Stimulated activated CD8-positive, alpha-beta memory T cell treated with anti-CD3 and anti-CD28 coated beads, Interleukin-15, amount 100 ng/mL, for 1 hour (primary cell): ENCODE data around the gene MUC2.
"Not testable (repeated sequence)": the region's sequence is repeated elsewhere in the genome, so short reads cannot be mapped to it uniquely, and the experiment has no call there.

Experiments
- DNase-seq: peaks from one replicate; pipeline ENCODE4 v3.0.0-alpha.2; 2020; ENCODE audit warnings: low read depth

The MUC2 gene

GRCh38 chr11:1106387-1106786 is 31.7 kb downstream of the MUC2 start:
- no peak for DNase-seq

DNA sequence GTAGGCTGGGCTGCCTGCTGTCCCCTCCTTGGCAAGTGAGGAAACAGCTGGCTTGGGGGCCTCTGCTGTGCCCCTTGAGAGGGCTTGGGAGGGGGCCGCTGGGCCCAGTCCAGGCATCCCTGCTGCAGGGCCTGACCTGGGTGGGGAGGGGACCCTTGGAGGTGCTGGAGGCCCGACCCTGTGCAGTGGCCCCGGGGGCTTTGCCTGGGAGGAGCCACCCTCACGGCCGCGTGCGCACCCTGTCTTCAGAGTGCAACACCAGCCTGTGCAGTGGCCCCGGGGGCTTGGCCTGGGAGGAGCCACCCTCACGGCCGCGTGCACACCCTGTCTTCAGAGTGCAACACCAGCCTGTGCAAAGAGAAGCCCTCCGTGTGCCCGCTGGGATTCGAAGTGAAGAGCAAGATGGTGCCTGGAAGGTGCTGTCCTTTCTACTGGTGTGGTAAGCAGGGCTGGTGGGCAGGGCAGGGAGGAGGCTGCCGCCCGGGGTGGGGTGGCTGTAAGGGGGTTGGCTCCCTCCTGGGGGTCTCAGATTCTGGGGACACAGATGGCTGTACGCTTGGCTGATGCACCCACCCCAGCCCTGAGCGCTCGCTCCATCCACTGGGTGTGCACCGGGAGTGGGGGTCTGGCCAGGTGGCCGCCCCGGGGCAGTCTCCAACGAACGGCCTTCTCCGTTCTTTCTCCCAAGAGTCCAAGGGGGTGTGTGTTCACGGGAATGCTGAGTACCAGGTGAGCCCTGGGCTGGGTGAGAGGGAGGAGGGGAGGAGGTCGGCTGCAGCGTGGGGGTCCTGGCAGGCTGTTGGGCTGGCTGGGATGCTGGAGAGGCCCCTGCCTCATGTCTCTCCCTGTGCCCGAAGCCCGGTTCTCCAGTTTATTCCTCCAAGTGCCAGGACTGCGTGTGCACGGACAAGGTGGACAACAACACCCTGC is 32.9 kb downstream of the MUC2 start:
- DNase-seq = no peak

DNA sequence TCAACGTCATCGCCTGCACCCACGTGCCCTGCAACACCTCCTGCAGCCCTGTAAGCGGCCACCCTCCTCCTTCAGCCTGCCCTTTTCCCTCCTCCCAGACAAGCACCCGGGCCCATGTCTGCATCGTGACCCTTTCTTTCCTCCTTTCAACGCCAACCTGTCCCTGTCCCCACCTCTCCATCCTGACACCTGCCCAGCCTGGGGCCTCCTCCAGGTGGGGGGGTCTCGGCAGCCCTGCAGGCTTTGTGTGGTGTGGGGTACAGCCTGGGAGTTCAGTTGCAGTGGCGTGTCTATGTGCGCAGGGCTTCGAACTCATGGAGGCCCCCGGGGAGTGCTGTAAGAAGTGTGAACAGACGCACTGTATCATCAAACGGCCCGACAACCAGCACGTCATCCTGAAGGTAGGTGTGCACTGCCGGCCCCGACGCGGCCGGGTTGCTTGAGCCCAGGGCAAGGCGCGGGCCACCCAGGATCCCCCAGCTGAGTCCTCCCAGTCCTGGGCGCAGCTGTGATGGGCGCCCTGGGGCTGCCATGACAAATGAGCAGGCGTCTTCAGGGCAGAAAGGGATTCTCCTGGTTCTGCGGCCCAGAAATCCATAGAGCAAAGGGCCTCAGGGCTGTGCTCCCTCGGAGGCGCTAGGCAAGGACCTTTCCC is 33.7 kb downstream of the MUC2 start:
- DNase-seq = no peak

DNA sequence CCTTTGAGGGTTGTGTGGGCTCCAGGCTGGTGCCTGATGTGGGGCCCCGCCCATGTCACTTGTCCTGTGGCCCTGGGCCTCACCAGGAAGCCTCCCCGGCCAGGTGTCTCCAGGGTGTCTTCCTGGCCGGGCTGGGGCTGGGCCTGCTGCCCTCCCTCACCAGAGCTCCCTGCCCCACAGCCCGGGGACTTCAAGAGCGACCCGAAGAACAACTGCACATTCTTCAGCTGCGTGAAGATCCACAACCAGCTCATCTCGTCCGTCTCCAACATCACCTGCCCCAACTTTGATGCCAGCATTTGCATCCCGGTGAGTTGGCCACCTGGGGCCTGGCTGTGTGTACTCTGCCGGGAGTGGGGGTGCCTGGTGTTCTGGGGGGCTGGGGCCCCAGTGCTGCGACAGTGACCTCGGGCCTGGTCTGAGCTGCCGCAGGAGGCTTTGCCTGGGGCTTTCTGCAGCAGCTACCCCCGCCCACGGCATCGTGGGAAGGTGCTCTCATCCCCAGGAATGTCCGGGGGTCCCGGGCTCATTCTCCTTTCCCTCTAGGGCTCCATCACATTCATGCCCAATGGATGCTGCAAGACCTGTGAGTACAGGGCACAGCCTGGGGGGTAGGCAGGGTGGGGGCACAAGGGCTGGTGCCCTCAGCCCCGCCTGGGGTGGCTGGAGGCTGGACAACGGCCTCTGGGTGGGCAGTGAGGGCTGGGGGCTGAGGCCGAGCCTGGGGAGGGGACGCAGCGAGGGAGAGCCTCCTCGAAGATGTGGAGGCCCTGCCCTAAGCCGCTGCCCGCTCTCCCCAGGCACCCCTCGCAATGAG is 34.6 kb downstream of the MUC2 start:
- no peak for DNase-seq

DNA sequence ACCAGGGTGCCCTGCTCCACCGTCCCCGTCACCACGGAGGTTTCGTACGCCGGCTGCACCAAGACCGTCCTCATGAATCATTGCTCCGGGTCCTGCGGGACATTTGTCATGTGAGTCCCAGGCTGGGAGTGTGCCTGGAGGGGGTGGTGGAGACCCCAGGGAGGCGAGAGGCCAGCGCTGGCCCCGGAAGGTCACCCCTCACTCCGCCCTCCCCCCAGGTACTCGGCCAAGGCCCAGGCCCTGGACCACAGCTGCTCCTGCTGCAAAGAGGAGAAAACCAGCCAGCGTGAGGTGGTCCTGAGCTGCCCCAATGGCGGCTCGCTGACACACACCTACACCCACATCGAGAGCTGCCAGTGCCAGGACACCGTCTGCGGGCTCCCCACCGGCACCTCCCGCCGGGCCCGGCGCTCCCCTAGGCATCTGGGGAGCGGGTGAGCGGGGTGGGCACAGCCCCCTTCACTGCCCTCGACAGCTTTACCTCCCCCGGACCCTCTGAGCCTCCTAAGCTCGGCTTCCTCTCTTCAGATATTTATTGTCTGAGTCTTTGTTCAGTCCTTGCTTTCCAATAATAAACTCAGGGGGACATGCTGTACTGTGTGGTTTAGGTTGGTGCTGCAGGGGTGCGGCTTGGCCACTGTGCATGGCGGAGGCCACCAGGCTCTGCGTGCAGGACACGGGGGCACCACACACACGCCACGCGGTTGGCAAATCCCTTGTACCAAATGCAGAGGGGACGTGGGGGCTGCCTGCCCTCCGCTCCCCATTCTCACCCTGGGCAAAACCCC is 35.4 kb downstream of the MUC2 start:
- no peak for DNase-seq

GRCh38 chr11:1111545-1112212 is 37.0 kb downstream of the MUC2 start:
- DNase-seq = no peak

- DNase-seq = no peak
Measured at GRCh38 chr11:1112351-1113191, 37.9 kb downstream of the MUC2 start.

GRCh38 chr11:1113405-1114201 is 38.9 kb downstream of the MUC2 start:
- no peak for DNase-seq

DNA sequence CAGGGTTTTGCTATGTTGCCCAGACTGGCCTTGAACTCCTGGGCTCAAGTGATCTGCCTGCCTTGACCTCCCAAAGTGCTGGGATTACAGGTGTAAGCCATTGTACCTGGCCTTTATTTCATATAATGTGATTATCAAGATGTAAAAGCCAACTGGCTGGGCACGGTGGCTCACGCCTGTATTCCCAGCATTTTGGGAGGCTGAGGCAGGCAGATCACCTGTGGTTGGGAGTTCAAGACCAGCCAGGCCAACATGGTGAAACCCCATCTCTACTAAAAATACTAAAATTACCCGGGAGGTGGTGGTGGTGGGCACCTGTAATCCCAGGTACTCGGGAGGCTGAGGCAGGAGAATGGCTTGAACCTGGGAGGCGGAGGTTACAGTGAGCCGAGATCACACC is 40.6 kb downstream of the MUC2 start:
- DNase-seq = not testable (repeated sequence)

- no peak for DNase-seq
Measured at GRCh38 chr11:1116104-1116503, 41.4 kb downstream of the MUC2 start.

DNA sequence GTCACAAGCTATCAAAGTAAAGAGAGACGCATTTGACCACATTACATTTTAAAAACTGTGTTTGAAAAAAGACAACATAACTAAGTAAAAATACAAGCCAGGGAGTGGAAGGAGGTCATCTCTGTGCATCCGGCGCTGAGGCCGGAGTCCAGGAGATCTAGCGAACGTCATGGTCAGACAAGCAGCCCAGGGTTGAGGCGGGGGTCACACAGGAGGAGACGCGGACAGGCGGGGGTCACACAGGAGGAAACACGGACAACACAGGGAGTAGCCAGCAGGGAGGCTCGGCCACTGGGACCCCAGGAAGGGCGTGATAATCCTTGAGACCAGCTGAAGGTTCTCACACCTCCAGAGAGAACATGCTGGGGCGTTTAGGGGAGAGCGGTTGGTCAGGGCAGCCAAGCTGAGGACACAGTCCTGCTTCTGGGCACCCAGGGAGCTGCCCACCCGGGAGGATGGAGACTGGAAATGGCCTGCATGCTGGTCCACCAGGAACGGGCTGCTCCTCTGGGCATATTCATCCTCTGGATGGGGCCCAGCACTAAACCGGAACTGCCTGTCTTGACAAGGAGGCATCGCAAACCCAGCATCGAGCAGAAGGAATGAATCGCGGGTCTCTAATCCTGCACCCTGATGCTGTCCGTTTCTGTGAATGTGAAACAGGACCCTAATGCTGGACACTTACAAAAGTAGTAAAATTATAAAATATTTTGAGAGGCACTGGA is 42.2 kb downstream of the MUC2 start:
- no peak for DNase-seq

DNA sequence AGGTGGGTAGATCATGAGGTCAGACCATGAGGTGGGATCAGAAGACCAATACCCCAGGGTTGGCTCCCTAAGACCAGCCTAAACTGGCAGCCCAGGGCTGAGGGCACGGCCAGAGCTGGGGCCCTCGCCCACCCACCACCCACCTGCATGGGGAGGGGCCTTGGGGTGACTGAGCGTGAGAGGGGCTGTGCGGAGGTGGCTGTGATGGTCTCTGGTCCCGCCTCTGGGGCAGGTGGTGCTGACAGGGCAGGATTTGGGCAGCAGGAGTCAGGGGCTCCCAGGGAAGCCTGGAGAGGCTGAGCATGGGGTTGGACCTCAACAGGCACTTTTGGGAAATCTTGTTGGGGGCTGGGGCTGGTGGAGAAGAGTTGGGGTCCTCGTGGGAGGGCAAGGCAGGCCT is 43.3 kb downstream of the MUC2 start:
- no peak for DNase-seq

DNA sequence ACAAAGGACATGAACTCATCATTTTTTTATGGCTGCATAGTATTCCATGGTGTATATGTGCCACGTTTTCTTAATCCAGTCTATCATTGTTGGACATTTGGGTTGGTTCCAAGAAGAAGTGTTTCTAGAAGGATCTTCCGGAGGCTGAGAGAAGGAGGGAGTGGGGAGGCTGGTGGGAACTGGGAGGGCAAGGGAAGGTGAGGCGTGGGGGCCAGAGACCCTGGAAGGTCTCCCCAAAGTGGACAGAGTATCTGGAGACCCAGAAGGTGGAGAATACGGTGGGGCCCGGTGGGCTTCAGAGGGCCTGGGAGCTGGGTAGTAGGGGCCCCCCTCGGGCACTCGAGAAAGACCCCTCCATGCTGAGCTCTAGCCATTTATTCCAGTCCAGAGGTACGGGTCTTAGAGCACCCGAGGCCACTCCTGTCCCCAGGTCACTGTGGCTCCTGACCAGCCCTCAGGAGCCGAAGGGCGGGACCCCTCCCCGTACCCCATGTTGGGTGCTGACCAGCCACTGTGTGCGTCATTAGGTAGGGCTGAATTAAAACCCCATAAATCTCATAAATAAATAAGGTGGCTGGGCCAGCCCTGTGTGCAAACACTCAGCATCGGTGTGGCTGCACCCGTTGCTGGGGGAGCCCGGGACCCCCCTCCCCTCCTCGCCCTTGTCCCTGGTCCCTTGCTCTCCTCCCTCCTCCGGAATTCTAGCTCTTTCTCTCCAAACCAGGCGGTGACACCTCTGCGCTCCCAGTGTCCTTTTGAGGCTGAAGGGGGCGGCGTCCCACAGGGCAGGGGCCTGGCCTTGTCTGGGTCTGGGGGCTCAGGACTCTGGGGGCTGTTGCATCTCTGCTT is 44.3 kb downstream of the MUC2 start:
- DNase-seq = no peak

DNA sequence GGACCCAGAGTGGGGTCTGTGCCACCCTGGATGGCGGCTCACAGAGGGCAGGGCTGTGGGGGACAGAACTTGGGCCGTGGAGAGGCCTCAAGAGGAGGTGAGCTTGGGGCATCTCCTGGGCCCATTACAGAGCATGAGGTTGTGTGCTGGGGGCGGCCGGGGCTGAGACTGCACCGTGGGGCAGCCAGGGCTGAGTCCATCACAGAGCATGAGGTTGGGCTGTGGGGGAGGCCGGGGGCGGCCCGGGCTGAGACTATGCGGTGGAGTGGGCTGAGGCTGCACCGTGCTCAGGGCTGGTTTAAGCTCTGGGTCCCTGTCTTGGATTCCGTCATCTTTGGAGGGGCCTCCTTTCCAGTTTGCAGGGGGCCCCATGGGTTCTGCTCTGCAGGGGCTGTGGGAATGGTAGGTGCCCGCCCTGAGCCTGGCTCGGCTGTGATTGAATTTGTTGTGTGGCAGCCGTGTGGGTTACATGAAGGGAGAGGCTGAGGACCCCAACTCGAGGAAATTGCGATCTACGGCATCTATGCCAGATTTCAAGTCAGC is 45.0 kb downstream of the MUC2 start:
- no peak for DNase-seq

- no peak for DNase-seq
Measured at GRCh38 chr11:1120532-1121330, 46.1 kb downstream of the MUC2 start.

- no peak for DNase-seq
Measured at GRCh38 chr11:1121331-1121812, 46.7 kb downstream of the MUC2 start.
